HEK293 (cell line): ENCODE data around the gene RNASE2.
"Not testable (repeated sequence)": the region's sequence is repeated elsewhere in the genome, so short reads cannot be mapped to it uniquely, and the experiment has no call there.

Experiments used
- CTCF ChIA-PET: fragments of 350-600 bp; formaldehyde crosslinking; extraction: SDS; loops from one replicate; lab custom pipeline; 2021; ENCODE audit warnings: antibody characterized with exemption; lab: Yijun Ruan, JAX
- POLR2A ChIA-PET: fragments of 300-600 bp; formaldehyde crosslinking; extraction: SDS; loops from one replicate; lab custom pipeline; 2020; ENCODE audit warnings: antibody characterized with exemption, inconsistent platforms; lab: Yijun Ruan, JAX
- H3K27ac ChIP-seq: fragments of 200-500 bp; sonication (Bioruptor generic); 2 replicates; pipeline ENCODE4 v1.5.1; 2014; ENCODE audit warnings: low read depth, low read length, control low read depth, inconsistent platforms; ENCODE audit errors: extremely low read depth
- H3K36me3 ChIP-seq, 2 experiments: fragments of 200-500 bp in 1 of 2; sonication (Bioruptor generic) in 1 of 2; 1 replicate in 1 of 2; 2 replicates in 1 of 2; pipeline ENCODE4 v1.5.1; 2014 to 2017; ENCODE audit warnings: inconsistent platforms in 2 of 2, low read length in 2 of 2; ENCODE audit not compliant: control insufficient read depth in 2 of 2, insufficient read depth in 1 of 2
- H3K4me1 ChIP-seq: fragments of 200-500 bp; sonication (Bioruptor generic); 2 replicates; pipeline ENCODE4 v1.5.1; 2014; ENCODE audit warnings: mild to moderate bottlenecking, low read length, inconsistent platforms; ENCODE audit not compliant: control insufficient read depth, insufficient read depth
- H3K4me3 ChIP-seq: 2 replicates; pipeline ENCODE4 v1.5.1; 2011; ENCODE audit warnings: low read depth, mild to moderate bottlenecking, control low read depth, low read length, moderate library complexity
- H3K9me3 ChIP-seq: fragments of 200-500 bp; sonication (Bioruptor generic); 2 replicates; pipeline ENCODE4 v1.5.1; 2014; ENCODE audit warnings: low read depth, low read length, inconsistent platforms; ENCODE audit not compliant: control insufficient read depth, insufficient read depth
- IKZF3 ChIP-seq: fragments of 450-650 bp; IDR thresholded peaks from 2 replicates; pipeline ENCODE4 v1.5.0; 2018; ENCODE audit warnings: missing biosample characterization, mild to moderate bottlenecking, missing genetic modification characterization, moderate library complexity
- KLF17 ChIP-seq: fragments of 450-650 bp; formaldehyde crosslinking; IDR thresholded peaks from 2 replicates; pipeline ENCODE4 v1.5.1; 2016; ENCODE audit warnings: missing biosample characterization, missing genetic modification characterization
- RBAK ChIP-seq: fragments of 450-650 bp; formaldehyde crosslinking; IDR thresholded peaks from 2 replicates; pipeline ENCODE4 v1.5.1; 2016; ENCODE audit warnings: missing biosample characterization, missing genetic modification characterization
- SCRT1 ChIP-seq: fragments of 450-650 bp; formaldehyde crosslinking; IDR thresholded peaks from 2 replicates; pipeline ENCODE4 v1.5.1; 2016; ENCODE audit warnings: missing biosample characterization, missing genetic modification characterization, borderline replicate concordance
- ZBTB21 ChIP-seq: fragments of 450-650 bp; formaldehyde crosslinking; IDR thresholded peaks from 2 replicates; pipeline ENCODE4 v1.5.1; 2017; ENCODE audit warnings: missing biosample characterization, missing genetic modification characterization
- ZBTB49 ChIP-seq: fragments of 450-650 bp; formaldehyde crosslinking; IDR thresholded peaks from 2 replicates; pipeline ENCODE4 v1.5.1; 2016; ENCODE audit warnings: missing biosample characterization, missing genetic modification characterization, low read depth
- ZBTB6 ChIP-seq: fragments of 450-650 bp; formaldehyde crosslinking; IDR thresholded peaks from 2 replicates; pipeline ENCODE4 v1.5.1; 2017; ENCODE audit warnings: missing biosample characterization, missing genetic modification characterization
- ZEB2 ChIP-seq: fragments of 450-650 bp; formaldehyde crosslinking; IDR thresholded peaks from 2 replicates; pipeline ENCODE4 v1.5.1; 2016; ENCODE audit warnings: missing biosample characterization, missing genetic modification characterization
- ZNF24 ChIP-seq: fragments of 450-650 bp; formaldehyde crosslinking; IDR thresholded peaks from 2 replicates; pipeline ENCODE4 v1.5.1; 2016; ENCODE audit warnings: missing biosample characterization, missing genetic modification characterization
- ZNF354C ChIP-seq: fragments of 450-650 bp; formaldehyde crosslinking; IDR thresholded peaks from 2 replicates; pipeline ENCODE4 v1.5.1; 2016; ENCODE audit warnings: missing biosample characterization, missing genetic modification characterization, low read depth, borderline replicate concordance
- ZNF37A ChIP-seq: fragments of 450-650 bp; IDR thresholded peaks from 2 replicates; pipeline ENCODE4 v1.5.1; 2018; ENCODE audit warnings: missing biosample characterization, missing genetic modification characterization
- ZNF518A ChIP-seq: fragments of 450-650 bp; formaldehyde crosslinking; conservative IDR thresholded peaks from 2 replicates; pipeline ENCODE4 v1.5.1; 2016; ENCODE audit warnings: low read depth, missing biosample characterization, missing genetic modification characterization
- ZNF600 ChIP-seq: fragments of 450-650 bp; formaldehyde crosslinking; IDR thresholded peaks from 2 replicates; pipeline ENCODE4 v1.5.1; 2016; ENCODE audit warnings: missing biosample characterization, missing genetic modification characterization
- ZNF623 ChIP-seq: fragments of 450-650 bp; formaldehyde crosslinking; IDR thresholded peaks from 2 replicates; pipeline ENCODE4 v1.5.1; 2016; ENCODE audit warnings: missing biosample characterization, missing genetic modification characterization
- ZNF704 ChIP-seq: fragments of 450-650 bp; formaldehyde crosslinking; IDR thresholded peaks from 2 replicates; pipeline ENCODE4 v1.5.1; 2016; ENCODE audit warnings: missing biosample characterization, missing genetic modification characterization
- ZNF830 ChIP-seq: fragments of 450-650 bp; IDR thresholded peaks from 2 replicates; pipeline ENCODE4 v1.5.0; 2018; ENCODE audit warnings: missing biosample characterization, missing genetic modification characterization, low read depth, mild to moderate bottlenecking, moderate library complexity

Gene RNASE2

GRCh38 chr14:20954736-20955537 lies at the start of gene RNASE2:
RNASE2 (plus strand) TSS chr14:20955487; CDS start chr14:20955772, 285 bp downstream.
- CTCF ChIA-PET: interaction anchor here (1.4 kb wide), 1 partner anchor 16 kb away, joined by 4 read pairs; no protein-coding TSS in a partner anchor
- H3K4me3 ChIP-seq, POLR2A ChIA-PET, H3K36me3 ChIP-seq, H3K27ac ChIP-seq, H3K4me1 ChIP-seq, H3K9me3 ChIP-seq: not testable (repeated sequence)

GRCh38 chr14:20905676-20906075 lies 49.6 kb upstream of the RNASE2 start:
- ChIA-PET CTCF (no interaction called here), POLR2A (no interaction called here)
- TF ChIP-seq ZBTB21 (tag by site-specific recombination) (no peak), RBAK (no peak), ZBTB49 (tag by site-specific recombination) (no peak), ZNF37A (tag by site-specific recombination) (no peak), ZNF354C (tag by site-specific recombination) (no peak), ZEB2 (tag by site-specific recombination) (no peak), ZNF600 (tag by site-specific recombination) (no peak), ZBTB6 (tag by site-specific recombination) (no peak), SCRT1 (tag by site-specific recombination) (no peak), KLF17 (tag by site-specific recombination) (no peak), ZNF518A (tag by site-specific recombination) (no peak), ZNF623 (no peak), ZNF704 (tag by site-specific recombination) (no peak), IKZF3 (tag by site-specific recombination) (no peak), ZNF830 (tag by site-specific recombination) (no peak), ZNF24 (no peak)
- Histone ChIP-seq H3K9me3 (no peaks in the 10 kb centered on the region), H3K36me3 (no peaks in the 10 kb centered on the region), H3K4me1 (no peaks in the 10 kb centered on the region), H3K27ac (no peak overlapping the region), H3K4me3 (no peak overlapping the region)
